IPS-15b (cell line): ENCODE data around the gene CCDC6.
A peak's percentile ranks its signal among the peaks of the same experiment; 100 is the strongest.
"Not testable (repeated sequence)": the region's sequence is repeated elsewhere in the genome, so short reads cannot be mapped to it uniquely, and the experiment has no call there.

Experiments used
- H3K27me3 ChIP-seq: one replicate; pipeline ENCODE4 v1.6.1; 2013; ENCODE audit warnings: low read length; ENCODE audit not compliant: control insufficient read depth, insufficient read depth
- H3K36me3 ChIP-seq: one replicate; pipeline ENCODE4 v1.6.1; 2013; ENCODE audit warnings: low read length; ENCODE audit not compliant: control insufficient read depth, insufficient read depth
- H3K4me1 ChIP-seq: one replicate; pipeline ENCODE4 v1.6.1; 2013; ENCODE audit warnings: mild to moderate bottlenecking, low read length; ENCODE audit not compliant: control insufficient read depth, insufficient read depth
- H3K4me3 ChIP-seq: one replicate; pipeline ENCODE4 v1.5.1; 2013; ENCODE audit warnings: low read depth, low read length
- H3K9ac ChIP-seq: one replicate; pipeline ENCODE4 v1.6.1; 2013; ENCODE audit warnings: low read depth, mild to moderate bottlenecking, low read length
- H3K9me3 ChIP-seq: one replicate; pipeline ENCODE4 v1.6.1; 2013; ENCODE audit warnings: mild to moderate bottlenecking, low read length; ENCODE audit not compliant: control insufficient read depth, insufficient read depth

CCDC6 gene

GRCh38 chr10:59906417-59907202 is at the start of gene CCDC6:
TSS of gene CCDC6 (minus strand) at chr10:59906556. CDS start at chr10:59906424, 132 bp downstream.
- peak within 1 kb of the TSS; percentile 82 for H3K4me3 ChIP-seq
- no peaks in the 10 kb centered on the region for H3K36me3 ChIP-seq
- H3K9me3 ChIP-seq: no peaks in the 10 kb centered on the region

GRCh38 chr10:59954296-59954695 is 47.9 kb upstream of the CCDC6 start:
- Histone ChIP-seq H3K27me3 (no peaks in the 10 kb centered on the region), H3K9me3 (no peaks in the 10 kb centered on the region), H3K36me3 (no peaks in the 10 kb centered on the region), H3K4me3 (no peak overlapping the region), H3K9ac (no peak overlapping the region), H3K4me1 (no peaks in the 10 kb centered on the region)

More at GRCh38 chr10:59906417-59907202, at the start of gene CCDC6:
- Histone ChIP-seq H3K9ac (peak within 1 kb of the TSS; percentile 91), H3K4me1 (peaks cover 25% of the 10 kb centered on the region), H3K27me3 (no peaks in the 10 kb centered on the region)

- H3K9me3 ChIP-seq, H3K9ac ChIP-seq, H3K27me3 ChIP-seq, H3K4me3 ChIP-seq, H3K4me1 ChIP-seq, H3K36me3 ChIP-seq: not testable (repeated sequence)
These were observed 47.4 kb upstream of the CCDC6 start for GRCh38 chr10:59953711-59954110.

- H3K4me3 ChIP-seq: no peak overlapping the region
- H3K27me3 ChIP-seq: no peaks in the 10 kb centered on the region
These were observed 43.7 kb upstream of the CCDC6 start for GRCh38 chr10:59950105-59950504.

GRCh38 chr10:59949608-59950007 is 43.3 kb upstream of the CCDC6 start:
- Histone ChIP-seq H3K4me1 (peaks cover 8% of the 10 kb centered on the region), H3K4me3 (no peak overlapping the region), H3K9me3 (no peaks in the 10 kb centered on the region), H3K36me3 (no peaks in the 10 kb centered on the region), H3K9ac (no peak overlapping the region), H3K27me3 (no peaks in the 10 kb centered on the region)

More at GRCh38 chr10:59950105-59950504, 43.7 kb upstream of the CCDC6 start:
- peaks cover 8% of the 10 kb centered on the region for H3K4me1 ChIP-seq
- H3K9ac ChIP-seq: no peak overlapping the region
- no peaks in the 10 kb centered on the region for H3K36me3 ChIP-seq
- no peaks in the 10 kb centered on the region for H3K9me3 ChIP-seq

GRCh38 chr10:59945991-59946390 is 39.6 kb upstream of the CCDC6 start:
- Histone ChIP-seq H3K4me3 (no peak overlapping the region), H3K4me1 (peaks cover 8% of the 10 kb centered on the region), H3K9ac (no peak overlapping the region), H3K36me3 (no peaks in the 10 kb centered on the region), H3K27me3 (no peaks in the 10 kb centered on the region), H3K9me3 (no peaks in the 10 kb centered on the region)

GRCh38 chr10:59945590-59945989 is 39.2 kb upstream of the CCDC6 start:
- H3K9me3 ChIP-seq: no peaks in the 10 kb centered on the region
- no peaks in the 10 kb centered on the region for H3K36me3 ChIP-seq
- no peak overlapping the region for H3K4me3 ChIP-seq
- no peaks in the 10 kb centered on the region for H3K27me3 ChIP-seq
- H3K4me1 ChIP-seq: peaks cover 8% of the 10 kb centered on the region
- no peak overlapping the region for H3K9ac ChIP-seq

- Histone ChIP-seq H3K36me3 (no peaks in the 10 kb centered on the region), H3K4me3 (no peak overlapping the region), H3K4me1 (peaks cover 8% of the 10 kb centered on the region), H3K27me3 (no peaks in the 10 kb centered on the region), H3K9me3 (no peaks in the 10 kb centered on the region), H3K9ac (no peak overlapping the region)
These were observed 38.1 kb upstream of the CCDC6 start for GRCh38 chr10:59944339-59944935.

- H3K9me3 ChIP-seq: no peaks in the 10 kb centered on the region
- H3K4me3 ChIP-seq: no peak overlapping the region
- peaks cover 13% of the 10 kb centered on the region for H3K4me1 ChIP-seq
- H3K36me3 ChIP-seq: no peaks in the 10 kb centered on the region
- H3K9ac ChIP-seq: no peak overlapping the region
- H3K27me3 ChIP-seq: no peaks in the 10 kb centered on the region
These were observed 36.2 kb upstream of the CCDC6 start for GRCh38 chr10:59942556-59942955.

- H3K9me3 ChIP-seq: no peaks in the 10 kb centered on the region
- H3K4me1 ChIP-seq: peaks cover 5% of the 10 kb centered on the region
- H3K9ac ChIP-seq: no peak overlapping the region
- no peaks in the 10 kb centered on the region for H3K27me3 ChIP-seq
- no peaks in the 10 kb centered on the region for H3K36me3 ChIP-seq
- no peak overlapping the region for H3K4me3 ChIP-seq
These were observed 31.4 kb upstream of the CCDC6 start for GRCh38 chr10:59937720-59938119.

- Histone ChIP-seq H3K4me3 (no peak overlapping the region), H3K9me3 (no peaks in the 10 kb centered on the region), H3K27me3 (no peaks in the 10 kb centered on the region), H3K36me3 (no peaks in the 10 kb centered on the region), H3K4me1 (peaks cover 5% of the 10 kb centered on the region), H3K9ac (no peak overlapping the region)
These were observed 28.3 kb upstream of the CCDC6 start for GRCh38 chr10:59934701-59935100.
